Colon (tissue), 2 donors: ENCODE results near the gene HCFC1.

ENCODE experiments used
- FAIRE-seq: peaks from 2 replicates; lab custom pipeline; 2012; peaks lifted over from hg19 to GRCh38; lab: Jason Lieb, UNC
- donor health status: control.
- donor health status: control.

The HCFC1 gene

GRCh38 chrX:153902385-153902784 lies 69.2 kb downstream of the HCFC1 start:
- no peak for FAIRE-seq

GRCh38 chrX:153901753-153902140 lies 69.9 kb downstream of the HCFC1 start:
- FAIRE-seq: no peak

GRCh38 chrX:153900831-153901752 lies 70.5 kb downstream of the HCFC1 start:
- FAIRE-seq: no peak

- no peak for FAIRE-seq
Observed at GRCh38 chrX:153897899-153898298, 73.7 kb downstream of the HCFC1 start.
